MM.1S (cell line): Measurements from ENCODE around the gene KIAA0513.

Experiments
- DNase-seq: peaks from one replicate; pipeline ENCODE4 v3.0.0-alpha.2; 2015
- H2AFZ ChIP-seq: fragments of 300-600 bp; sonication (generic); 2 replicates; pipeline ENCODE4 v1.6.0; 2016; ENCODE audit warnings: antibody characterized with exemption, low read length
- H3F3A ChIP-seq: fragments of 300-600 bp; sonication (generic); 2 replicates; pipeline ENCODE4 v1.6.1; 2016; ENCODE audit warnings: mild to moderate bottlenecking, antibody characterized with exemption, low read length, moderate library complexity, mixed read lengths; ENCODE audit not compliant: insufficient read depth
- H3K27ac ChIP-seq: fragments of 300-600 bp; sonication (generic); 2 replicates; pipeline ENCODE4 v1.5.1; 2016; ENCODE audit warnings: mild to moderate bottlenecking, low read length
- H3K27me3 ChIP-seq: fragments of 300-600 bp; sonication (generic); replicated peaks from 2 replicates; pipeline ENCODE4 v1.6.0; 2016; ENCODE audit warnings: low read length; ENCODE audit not compliant: insufficient read depth
- H3K36me3 ChIP-seq: fragments of 300-600 bp; sonication (generic); replicated peaks from 2 replicates; pipeline ENCODE4 v1.6.1; 2016; ENCODE audit warnings: mild to moderate bottlenecking, low read length, mixed read lengths; ENCODE audit not compliant: insufficient read depth
- H3K4me1 ChIP-seq: fragments of 300-600 bp; sonication (generic); 2 replicates; pipeline ENCODE4 v1.6.1; 2016; ENCODE audit warnings: low read length, mixed read lengths
- H3K4me2 ChIP-seq: fragments of 300-600 bp; sonication (generic); 2 replicates; pipeline ENCODE4 v1.6.0; 2016; ENCODE audit warnings: low read depth, low read length
- H3K4me3 ChIP-seq: fragments of 300-600 bp; sonication (generic); 2 replicates; pipeline ENCODE4 v1.5.1; 2016; ENCODE audit warnings: low read length, mixed read lengths
- H3K79me2 ChIP-seq: fragments of 300-600 bp; sonication (generic); 2 replicates; pipeline ENCODE4 v1.6.1; 2016; ENCODE audit warnings: mixed run types, low read length, mixed read lengths
- H3K9ac ChIP-seq: fragments of 300-600 bp; sonication (generic); 2 replicates; pipeline ENCODE4 v1.6.1; 2016; ENCODE audit warnings: low read length, mixed read lengths
- H3K9me2 ChIP-seq: fragments of 300-600 bp; sonication (generic); replicated peaks from 2 replicates; pipeline ENCODE4 v1.6.1; 2016; ENCODE audit warnings: mild to moderate bottlenecking, low read length, mixed read lengths; ENCODE audit not compliant: insufficient read depth
- H3K9me3 ChIP-seq: fragments of 300-600 bp; sonication (generic); replicated peaks from 2 replicates; pipeline ENCODE4 v1.6.1; 2016; ENCODE audit warnings: mild to moderate bottlenecking, low read length, mixed read lengths; ENCODE audit not compliant: insufficient read depth
- H4K20me1 ChIP-seq: fragments of 300-600 bp; sonication (generic); 2 replicates; pipeline ENCODE4 v1.6.1; 2016; ENCODE audit warnings: mild to moderate bottlenecking, low read length, moderate library complexity, mixed read lengths; ENCODE audit not compliant: insufficient read depth
- CTCF ChIP-seq: fragments of 300-600 bp; sonication (generic); IDR thresholded peaks from 2 replicates; pipeline ENCODE4 v1.5.1; 2016; ENCODE audit warnings: antibody characterized with exemption, low read length, mixed read lengths
- EZH2 ChIP-seq: fragments of 300-600 bp; sonication (generic); optimal IDR thresholded peaks from 2 replicates; pipeline ENCODE3; 2017; ENCODE audit warnings: low read depth, mild to moderate bottlenecking, antibody characterized with exemption, low read length, mixed read lengths
- EZH2phosphoT487 ChIP-seq: fragments of 300-600 bp; sonication (generic); IDR thresholded peaks from 2 replicates; pipeline ENCODE4 v1.6.1; 2018; ENCODE audit warnings: antibody characterized with exemption, low read length

The KIAA0513 gene

DNA sequence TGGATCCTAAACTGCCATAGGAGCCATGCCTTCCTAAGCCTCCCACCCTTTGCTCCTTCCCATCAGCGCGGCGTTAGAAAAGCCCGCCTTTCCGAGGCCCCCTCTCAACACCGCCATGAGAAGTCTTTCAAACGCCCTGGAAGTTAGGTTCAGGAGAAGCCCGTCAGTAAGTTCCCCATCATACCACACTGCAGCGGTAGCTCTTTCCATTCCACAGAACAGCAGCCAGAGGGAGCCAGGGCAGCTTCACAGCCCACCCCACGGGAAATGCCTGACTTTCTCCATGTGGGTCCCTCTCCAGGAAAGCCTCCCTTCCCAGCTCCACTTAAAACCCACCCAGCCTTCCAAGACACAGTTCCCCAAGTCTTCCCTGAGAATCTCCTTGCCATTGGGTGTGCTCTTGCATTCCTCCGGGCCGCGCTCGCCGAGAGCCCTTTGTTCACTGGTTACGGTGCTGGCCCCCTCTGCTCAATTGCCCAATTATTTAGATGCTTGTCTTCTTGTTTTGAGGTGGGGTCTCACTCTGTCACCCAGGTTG is 28.7 kb downstream of the KIAA0513 start:
- Histone ChIP-seq H4K20me1 (no peaks in the 10 kb centered on the region), H3K9ac (no peak overlapping the region), H3K4me2 (no peak overlapping the region), H3K27me3 (no peaks in the 10 kb centered on the region), H3K79me2 (no peaks in the 10 kb centered on the region), H3F3A (no peaks in the 10 kb centered on the region), H3K9me2 (no peaks in the 10 kb centered on the region), H3K4me3 (no peak overlapping the region), H2AFZ (no peak overlapping the region), H3K9me3 (no peaks in the 10 kb centered on the region), H3K4me1 (no peaks in the 10 kb centered on the region), H3K27ac (no peak overlapping the region), H3K36me3 (no peaks in the 10 kb centered on the region)
- no peak for DNase-seq
- TF ChIP-seq EZH2 = no peak
- TF ChIP-seq EZH2phosphoT487 = no peak
- no peak for TF ChIP-seq CTCF

DNA sequence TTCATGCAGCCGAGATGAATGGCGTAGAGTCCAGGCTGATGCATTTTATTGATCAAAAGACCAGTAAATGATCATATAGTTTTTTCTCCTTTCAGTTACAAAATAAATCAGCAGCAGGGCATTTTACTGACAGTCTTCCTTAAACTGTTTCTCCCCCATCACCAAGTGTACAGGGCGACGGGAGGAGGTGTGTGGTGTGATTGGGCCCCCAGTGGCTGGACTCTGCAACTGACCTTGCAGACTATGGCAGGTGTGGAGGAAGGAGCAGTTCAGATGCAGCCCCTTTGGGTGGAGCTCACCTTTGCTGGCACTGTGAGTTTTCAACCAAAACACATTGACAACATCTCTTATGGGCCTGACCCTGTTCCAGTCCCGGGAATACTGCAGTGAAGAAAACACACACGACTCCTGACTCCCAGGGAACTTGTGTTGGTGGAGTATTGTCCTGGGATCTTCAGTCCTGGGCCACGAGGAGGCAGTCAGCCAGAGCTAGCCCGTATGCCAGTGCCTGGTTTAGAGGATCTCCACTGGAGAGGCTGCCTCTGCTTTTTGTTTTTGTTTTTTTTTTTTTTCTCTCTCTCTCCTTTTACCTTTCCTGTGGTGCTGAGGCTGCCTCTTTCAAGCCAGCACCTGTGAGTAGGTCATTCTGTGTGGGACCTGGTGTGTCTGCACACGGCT is 29.8 kb downstream of the KIAA0513 start:
- H3K4me2 ChIP-seq = no peak overlapping the region
- H3K9me2 ChIP-seq = no peaks in the 10 kb centered on the region

DNA sequence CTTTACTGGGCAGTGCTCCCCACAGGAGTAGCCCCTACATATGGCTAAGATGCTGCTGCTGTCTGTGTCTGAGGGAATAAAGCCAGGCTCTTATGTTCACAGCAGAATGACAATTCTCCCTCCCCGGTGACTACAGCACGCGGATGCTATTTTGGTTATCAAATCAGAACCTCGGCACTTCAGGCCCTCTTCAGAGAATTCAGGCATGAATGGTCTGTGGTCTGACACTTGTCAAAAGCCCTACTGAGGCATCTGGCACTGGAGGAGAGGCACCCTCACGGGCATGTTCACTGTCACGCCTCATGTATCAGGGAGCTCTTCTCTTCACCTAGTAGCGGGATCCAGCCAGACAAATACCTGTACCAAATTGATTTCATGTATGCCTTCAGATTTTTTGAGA is 30.4 kb downstream of the KIAA0513 start:
- Histone ChIP-seq H3K79me2 (no peaks in the 10 kb centered on the region), H3K9me3 (no peaks in the 10 kb centered on the region), H3K9ac (no peak overlapping the region), H2AFZ (no peak overlapping the region), H3K9me2 (no peaks in the 10 kb centered on the region), H3K27ac (no peak overlapping the region), H3K27me3 (no peaks in the 10 kb centered on the region), H3F3A (no peaks in the 10 kb centered on the region), H3K4me1 (no peaks in the 10 kb centered on the region), H3K4me2 (no peak overlapping the region), H3K4me3 (no peak overlapping the region), H3K36me3 (no peaks in the 10 kb centered on the region), H4K20me1 (no peaks in the 10 kb centered on the region)
- no peak for DNase-seq
- TF ChIP-seq CTCF (no peak), EZH2phosphoT487 (no peak), EZH2 (no peak)

More for the DNA sequence above, 29.8 kb downstream of the KIAA0513 start:
- no peak for TF ChIP-seq EZH2phosphoT487
- H3K9ac ChIP-seq = no peak overlapping the region
- no peaks in the 10 kb centered on the region for H3K36me3 ChIP-seq
- no peaks in the 10 kb centered on the region for H3K27me3 ChIP-seq
- no peaks in the 10 kb centered on the region for H3K4me1 ChIP-seq
- no peak overlapping the region for H3K4me3 ChIP-seq
- H4K20me1 ChIP-seq = no peaks in the 10 kb centered on the region
- no peak overlapping the region for H3K27ac ChIP-seq
- no peaks in the 10 kb centered on the region for H3K79me2 ChIP-seq
- no peak overlapping the region for H2AFZ ChIP-seq
- DNase-seq = no peak
- H3F3A ChIP-seq = no peaks in the 10 kb centered on the region
- no peaks in the 10 kb centered on the region for H3K9me3 ChIP-seq

GRCh38 chr16:85058909-85059308 is 31.3 kb downstream of the KIAA0513 start:
- H3F3A ChIP-seq = no peaks in the 10 kb centered on the region
- H3K79me2 ChIP-seq = no peaks in the 10 kb centered on the region
- H3K9ac ChIP-seq = no peak overlapping the region
- no peak for TF ChIP-seq CTCF
- TF ChIP-seq EZH2 = no peak
- no peak for TF ChIP-seq EZH2phosphoT487
- H3K9me2 ChIP-seq = no peaks in the 10 kb centered on the region
- H2AFZ ChIP-seq = no peak overlapping the region
- no peaks in the 10 kb centered on the region for H3K36me3 ChIP-seq
- H3K4me2 ChIP-seq = no peak overlapping the region
- no peaks in the 10 kb centered on the region for H4K20me1 ChIP-seq
- H3K4me3 ChIP-seq = no peak overlapping the region
- H3K9me3 ChIP-seq = no peaks in the 10 kb centered on the region
- H3K4me1 ChIP-seq = no peaks in the 10 kb centered on the region
- H3K27ac ChIP-seq = no peak overlapping the region
- H3K27me3 ChIP-seq = no peaks in the 10 kb centered on the region
- DNase-seq = no peak
